ENCODE data around the gene BAX. TPM values are rescaled to one million over a fixed set of nuclear protein-coding genes. Genes with fewer than 3 reads are reported as not detected.
"Not testable (repeated sequence)": the region's sequence is repeated elsewhere in the genome, so short reads cannot be mapped to it uniquely, and the experiment has no call there.

Gene BAX
- total RNA-seq, 2 experiments from 2014 or later, result 285 to 296 TPM

GRCh38 chr19:48921721-48922500 lies 32.8 kb upstream of the BAX start:
- POLR2A ChIA-PET, result no interaction called here
- no peaks in the 10 kb centered on the region for H3K27me3 Mint-ChIP-seq
- H3K9me3 Mint-ChIP-seq, result no peaks in the 10 kb centered on the region
- H3K27ac Mint-ChIP-seq, result no peak overlapping the region
- H3K4me1 Mint-ChIP-seq, result peaks cover 3% of the 10 kb centered on the region
- H3K4me3 Mint-ChIP-seq, result no peak overlapping the region
- H3K36me3 Mint-ChIP-seq, result peaks cover 13% of the 10 kb centered on the region
- ATAC-seq (ENCODE audit: low read depth), result no peak
- no peak for DNase-seq

- no peak overlapping the region for H3K27ac Mint-ChIP-seq
- H3K36me3 Mint-ChIP-seq, result peaks cover 12% of the 10 kb centered on the region
- H3K4me1 Mint-ChIP-seq, result peaks cover 5% of the 10 kb centered on the region
- no peaks in the 10 kb centered on the region for H3K27me3 Mint-ChIP-seq
- ATAC-seq (ENCODE audit: low read depth), result no peak
- no peaks in the 10 kb centered on the region for H3K9me3 Mint-ChIP-seq
- POLR2A ChIA-PET, result no interaction called here
- DNase-seq, result no peak
- H3K4me3 Mint-ChIP-seq, result no peak overlapping the region
Measured at GRCh38 chr19:48922548-48923490, 31.9 kb upstream of the BAX start.

- Mint-ChIP-seq H3K27me3 (peaks cover 3% of the 10 kb centered on the region), H3K9me3 (no peaks in the 10 kb centered on the region), H3K27ac (no peak overlapping the region), H3K36me3 (peaks cover 6% of the 10 kb centered on the region), H3K4me3 (no peak overlapping the region), H3K4me1 (peaks cover 5% of the 10 kb centered on the region)
- POLR2A ChIA-PET, result interaction anchor here (0.8 to 1.3 kb wide), 3 partner anchors 10 to 26 kb away, joined by 3 to 5 read pairs (median 4); partner anchors contain the start of gene NUCB1
- no peak for ATAC-seq (ENCODE audit: low read depth)
- no peak for DNase-seq
Measured at GRCh38 chr19:48925240-48925843, 29.3 kb upstream of the BAX start.

- H3K4me3 Mint-ChIP-seq; DNase-seq; H3K9me3 Mint-ChIP-seq; H3K36me3 Mint-ChIP-seq; ATAC-seq (ENCODE audit: low read depth); H3K27ac Mint-ChIP-seq; H3K4me1 Mint-ChIP-seq; H3K27me3 Mint-ChIP-seq: not testable (repeated sequence)
- POLR2A ChIA-PET, result interaction anchor here (0.9 to 1.3 kb wide), 4 partner anchors 10 to 26 kb away, joined by 3 to 5 read pairs (median 4); partner anchors contain the start of gene NUCB1
Measured at GRCh38 chr19:48925890-48926289, 28.8 kb upstream of the BAX start.

- H3K27me3 Mint-ChIP-seq, result peaks cover 4% of the 10 kb centered on the region
- H3K9me3 Mint-ChIP-seq, result no peaks in the 10 kb centered on the region
- POLR2A ChIA-PET, result interaction anchor here (0.9 to 1.3 kb wide), 3 partner anchors 9 to 14 kb away, joined by 3 to 4 read pairs (median 3); no protein-coding TSS in a partner anchor
- peaks cover 5% of the 10 kb centered on the region for H3K4me1 Mint-ChIP-seq
- H3K4me3 Mint-ChIP-seq, result peak overlapping the region; percentile 35
- DNase-seq (no peak), ATAC-seq (ENCODE audit: low read depth) (peak; percentile 28)
- peaks cover 6% of the 10 kb centered on the region for H3K36me3 Mint-ChIP-seq
- peak overlapping the region; percentile 16 for H3K27ac Mint-ChIP-seq
Measured at GRCh38 chr19:48926909-48927308, 27.8 kb upstream of the BAX start.

- DNase-seq; H3K4me1 Mint-ChIP-seq; H3K36me3 Mint-ChIP-seq; POLR2A ChIA-PET; H3K27me3 Mint-ChIP-seq; ATAC-seq (ENCODE audit: low read depth); H3K9me3 Mint-ChIP-seq; H3K27ac Mint-ChIP-seq; H3K4me3 Mint-ChIP-seq: not testable (repeated sequence)
Measured at GRCh38 chr19:48927692-48928091, 27.0 kb upstream of the BAX start.

GRCh38 chr19:48928164-48929025 lies 26.3 kb upstream of the BAX start:
- H3K9me3 Mint-ChIP-seq, result no peaks in the 10 kb centered on the region
- peaks cover 8% of the 10 kb centered on the region for H3K4me1 Mint-ChIP-seq
- POLR2A ChIA-PET, result no interaction called here
- H3K27me3 Mint-ChIP-seq, result peaks cover 9% of the 10 kb centered on the region
- H3K27ac Mint-ChIP-seq, result no peak overlapping the region
- H3K4me3 Mint-ChIP-seq, result no peak overlapping the region
- DNase-seq (no peak), ATAC-seq (ENCODE audit: low read depth) (no peak)
- H3K36me3 Mint-ChIP-seq, result peaks cover 3% of the 10 kb centered on the region

GRCh38 chr19:48933382-48933932 lies 21.2 kb upstream of the BAX start, which contains the start of gene DHDH:
Gene DHDH (plus strand): TSS chr19:48933699. CDS start chr19:48933722, 23 bp downstream.
- Mint-ChIP-seq H3K4me1 (peaks cover 6% of the 10 kb centered on the region), H3K4me3 (peak within 1 kb of the TSS; percentile 87), H3K36me3 (no peaks in the 10 kb centered on the region), H3K9me3 (no peaks in the 10 kb centered on the region), H3K27ac (peak within 1 kb of the TSS; percentile 73), H3K27me3 (peaks cover 9% of the 10 kb centered on the region)
- POLR2A ChIA-PET, result interaction anchor here (0.5 to 1.3 kb wide), 7 partner anchors 14 to 37 kb away, joined by 4 to 8 read pairs (median 5); partner anchors contain the start of genes BAX, FTL and NUCB1
- ATAC-seq (ENCODE audit: low read depth) (peak; percentile 97), DNase-seq (peak; percentile 90)

GRCh38 chr19:48934837-48935236 lies 19.8 kb upstream of the BAX start:
- no peaks in the 10 kb centered on the region for H3K9me3 Mint-ChIP-seq
- H3K36me3 Mint-ChIP-seq, result peaks cover 5% of the 10 kb centered on the region
- H3K27me3 Mint-ChIP-seq, result peaks cover 8% of the 10 kb centered on the region
- H3K4me1 Mint-ChIP-seq, result peaks cover 6% of the 10 kb centered on the region
- POLR2A ChIA-PET, result interaction anchor here (0.8 to 1.0 kb wide), 2 partner anchors 10 to 18 kb away, joined by 3 to 4 read pairs; no protein-coding TSS in a partner anchor
- no peak overlapping the region for H3K27ac Mint-ChIP-seq
- peak overlapping the region; percentile 8 for H3K4me3 Mint-ChIP-seq
- DNase-seq (no peak), ATAC-seq (ENCODE audit: low read depth) (no peak)

GRCh38 chr19:48935864-48936263 lies 18.8 kb upstream of the BAX start:
- H3K9me3 Mint-ChIP-seq, result peaks cover under 1% of the 10 kb centered on the region

GRCh38 chr19:48938256-48938655 lies 16.4 kb upstream of the BAX start:
- DNase-seq, result no peak
- H3K36me3 Mint-ChIP-seq, result peaks cover 8% of the 10 kb centered on the region
- POLR2A ChIA-PET, result no interaction called here
- peaks cover 3% of the 10 kb centered on the region for H3K9me3 Mint-ChIP-seq
- ATAC-seq (ENCODE audit: low read depth), result no peak
- H3K4me1 Mint-ChIP-seq, result peaks cover 4% of the 10 kb centered on the region
- H3K27me3 Mint-ChIP-seq, result peaks cover under 1% of the 10 kb centered on the region
- no peak overlapping the region for H3K4me3 Mint-ChIP-seq
- H3K27ac Mint-ChIP-seq, result no peak overlapping the region

More at GRCh38 chr19:48935864-48936263, 18.8 kb upstream of the BAX start:
- Mint-ChIP-seq H3K27ac (no peak overlapping the region), H3K4me3 (no peak overlapping the region), H3K27me3 (peaks cover 7% of the 10 kb centered on the region), H3K36me3 (peaks cover 7% of the 10 kb centered on the region), H3K4me1 (peaks cover 6% of the 10 kb centered on the region)
- POLR2A ChIA-PET, result interaction anchor here (1.2 kb wide), 1 partner anchor 10 kb away, joined by 3 read pairs; no protein-coding TSS in a partner anchor
- ATAC-seq (ENCODE audit: low read depth) (no peak), DNase-seq (no peak)

GRCh38 chr19:48940902-48941301 lies 13.8 kb upstream of the BAX start:
- no peak overlapping the region for H3K27ac Mint-ChIP-seq

More at GRCh38 chr19:48940902-48941301, 13.8 kb upstream of the BAX start:
- no peak overlapping the region for H3K4me3 Mint-ChIP-seq
- POLR2A ChIA-PET, result interaction anchor here (0.6 to 1.0 kb wide), 2 partner anchors 15 to 19 kb away, joined by 3 read pairs; no protein-coding TSS in a partner anchor
- peaks cover 8% of the 10 kb centered on the region for H3K36me3 Mint-ChIP-seq
- peaks cover 3% of the 10 kb centered on the region for H3K9me3 Mint-ChIP-seq
- no peak for ATAC-seq (ENCODE audit: low read depth)
- DNase-seq, result no peak
- peaks cover 2% of the 10 kb centered on the region for H3K27me3 Mint-ChIP-seq
- no peaks in the 10 kb centered on the region for H3K4me1 Mint-ChIP-seq
